Progenitor cell of endocrine pancreas (in vitro differentiated cells): ENCODE results near the gene TMUB1. TPM values are rescaled to one million over a fixed set of nuclear protein-coding genes. Genes with fewer than 3 reads are reported as not detected.

Experiments used
- DNase-seq: peaks from one replicate; pipeline ENCODE4 v3.0.0; 2021; ENCODE audit warnings: low spot score; ENCODE audit not compliant: unreplicated experiment
- H3K27ac Mint-ChIP-seq: 2 replicates; pipeline ENCODE4 v1.8.0; 2021; ENCODE audit warnings: mild to moderate bottlenecking, moderate library complexity, mixed read lengths
- H3K27me3 Mint-ChIP-seq: 2 replicates; pipeline ENCODE4 v1.8.0; 2021; ENCODE audit warnings: mixed read lengths
- H3K36me3 Mint-ChIP-seq: 2 replicates; pipeline ENCODE4 v1.8.0; 2022; ENCODE audit warnings: mixed read lengths; ENCODE audit not compliant: insufficient read depth
- H3K4me1 Mint-ChIP-seq: 2 replicates; pipeline ENCODE4 v1.8.0; 2021; ENCODE audit warnings: low read depth, mixed read lengths
- H3K4me3 Mint-ChIP-seq: 2 replicates; pipeline ENCODE4 v1.8.0; 2021; ENCODE audit warnings: low read depth, mild to moderate bottlenecking, moderate library complexity, mixed read lengths
- H3K9me3 Mint-ChIP-seq: 2 replicates; pipeline ENCODE4 v1.8.0; 2021; ENCODE audit warnings: low read depth, mixed read lengths
- CTCF ChIP-seq: fragments of 200-600 bp; sonication (generic); IDR thresholded peaks from one replicate; pipeline ENCODE4 v1.5.0; 2021; ENCODE audit warnings: antibody characterized with exemption, mild to moderate bottlenecking; ENCODE audit not compliant: unreplicated experiment
- total RNA-seq: library from RNA; stranded (reverse); gene quantifications from 2 replicates; pipeline ENCODE4 v1.2.1, GENCODE V29; 2021

Gene TMUB1
- total RNA-seq, 1 donor from 2014 or later = 48.6 TPM

- no peaks in the 10 kb centered on the region for H3K9me3 Mint-ChIP-seq
- H3K36me3 Mint-ChIP-seq = peaks cover 20% of the 10 kb centered on the region
- DNase-seq = no peak
- H3K4me1 Mint-ChIP-seq = peaks cover 7% of the 10 kb centered on the region
- TF ChIP-seq CTCF = no peak
- no peak overlapping the region for H3K4me3 Mint-ChIP-seq
- H3K27me3 Mint-ChIP-seq = peaks cover 3% of the 10 kb centered on the region
- no peak overlapping the region for H3K27ac Mint-ChIP-seq
Observed at GRCh38 chr7:151129960-151130591, 46.8 kb upstream of the TMUB1 start.

GRCh38 chr7:151129117-151129959, 46.0 kb upstream of the TMUB1 start:
- peaks cover 7% of the 10 kb centered on the region for H3K4me1 Mint-ChIP-seq
- no peak for DNase-seq
- H3K27me3 Mint-ChIP-seq = peaks cover 3% of the 10 kb centered on the region
- TF ChIP-seq CTCF = no peak
- no peak overlapping the region for H3K4me3 Mint-ChIP-seq
- H3K9me3 Mint-ChIP-seq = no peaks in the 10 kb centered on the region
- peaks cover 21% of the 10 kb centered on the region for H3K36me3 Mint-ChIP-seq
- no peak overlapping the region for H3K27ac Mint-ChIP-seq

- no peak for DNase-seq
- peaks cover 27% of the 10 kb centered on the region for H3K36me3 Mint-ChIP-seq
- no peak for TF ChIP-seq CTCF
- no peak overlapping the region for H3K27ac Mint-ChIP-seq
- H3K9me3 Mint-ChIP-seq = no peaks in the 10 kb centered on the region
- peaks cover 9% of the 10 kb centered on the region for H3K4me1 Mint-ChIP-seq
- H3K4me3 Mint-ChIP-seq = no peak overlapping the region
- H3K27me3 Mint-ChIP-seq = peaks cover 3% of the 10 kb centered on the region
Observed at GRCh38 chr7:151128716-151129115, 45.4 kb upstream of the TMUB1 start.

GRCh38 chr7:151128144-151128543, 44.9 kb upstream of the TMUB1 start:
- peaks cover 9% of the 10 kb centered on the region for H3K4me1 Mint-ChIP-seq
- H3K9me3 Mint-ChIP-seq = no peaks in the 10 kb centered on the region
- peaks cover 3% of the 10 kb centered on the region for H3K27me3 Mint-ChIP-seq
- H3K36me3 Mint-ChIP-seq = peaks cover 31% of the 10 kb centered on the region
- no peak for DNase-seq
- no peak overlapping the region for H3K4me3 Mint-ChIP-seq
- TF ChIP-seq CTCF = no peak
- H3K27ac Mint-ChIP-seq = no peak overlapping the region

GRCh38 chr7:151126491-151127137, 43.3 kb upstream of the TMUB1 start:
- no peak overlapping the region for H3K27ac Mint-ChIP-seq
- H3K36me3 Mint-ChIP-seq = peaks cover 24% of the 10 kb centered on the region
- no peaks in the 10 kb centered on the region for H3K9me3 Mint-ChIP-seq
- H3K4me1 Mint-ChIP-seq = peaks cover 7% of the 10 kb centered on the region
- H3K4me3 Mint-ChIP-seq = no peak overlapping the region
- DNase-seq = no peak
- no peak for TF ChIP-seq CTCF
- H3K27me3 Mint-ChIP-seq = peaks cover 3% of the 10 kb centered on the region
